Measurements from ENCODE around the gene CEP104. TPM values are rescaled to one million over a fixed set of nuclear protein-coding genes. Genes with fewer than 3 reads are reported as not detected.

The CEP104 gene
- polyA plus RNA-seq, 1 of the 3 experiments (the other 2 are of a cell fraction) = 19.2 TPM

- Histone ChIP-seq H3K4me1 (ENCODE audit: control insufficient read depth in 1 of 2, insufficient read depth in 2 of 2, low read depth in 1 of 2, low read length in 1 of 2) (no peaks in the 10 kb centered on the region), H3K9ac (no peak overlapping the region), H3K4me3 (ENCODE audit: low read depth in 2 of 2, low read length in 1 of 2) (no peak overlapping the region), H3K9me2 (no peaks in the 10 kb centered on the region), H3K36me3 (replicated peaks in 1 of 2; ENCODE audit: control insufficient read depth in 1 of 2, insufficient read depth in 2 of 2, low read length in 1 of 2) (peaks cover 3 to 38% of the 10 kb centered on the region in 2 experiments), H3K4me2 (no peak overlapping the region), H3F3A (replicated peaks; ENCODE audit: insufficient read depth) (no peaks in the 10 kb centered on the region), H3K27me3 (ENCODE audit: insufficient read depth) (no peaks in the 10 kb centered on the region), H3K79me2 (ENCODE audit: insufficient read depth) (peaks cover 23% of the 10 kb centered on the region), H4K20me1 (ENCODE audit: insufficient read depth) (no peaks in the 10 kb centered on the region), H3K27ac (ENCODE audit: low read depth in 2 of 2, low read length in 1 of 2) (no peak overlapping the region), H2AFZ (ENCODE audit: low read depth) (no peak overlapping the region), H3K9me3 (no peaks in the 10 kb centered on the region)
- ChIA-PET POLR2A (no interaction called here), CTCF (no interaction called here)
- WGBS (ENCODE audit: low lambda C conversion rate) = 95% methylated on average over 14 of the region's 14 CpGs
- DNase-seq = no peak
- TF ChIP-seq CHD2 (IDR thresholded peaks at IDR 0.05; ENCODE audit: low read length, partially characterized antibody) (no peak), TEAD4 (IDR thresholded peaks at IDR 0.05; ENCODE audit: borderline replicate concordance, insufficient read depth) (no peak), GABPA (IDR thresholded peaks at IDR 0.05; ENCODE audit: low read depth) (no peak), FOSL2 (IDR thresholded peaks at IDR 0.05; ENCODE audit: borderline replicate concordance, low read depth) (no peak), RXRA (IDR thresholded peaks at IDR 0.05; ENCODE audit: borderline replicate concordance, low read depth) (no peak), RAD21 (IDR thresholded peaks at IDR 0.05; ENCODE audit: low read length) (no peak), GATA2 (CRISPR knock-in tag; IDR thresholded peaks at IDR 0.05) (no peak), MXI1 (IDR thresholded peaks at IDR 0.05; ENCODE audit: low read depth, low read length) (no peak), EP300 (IDR thresholded peaks at IDR 0.05; ENCODE audit: borderline replicate concordance in 1 of 2, low read depth in 1 of 2, low read length in 1 of 2) (no peak), EZH2phosphoT487 (IDR thresholded peaks at IDR 0.05; ENCODE audit: borderline replicate concordance, low read depth) (no peak), SIN3A (IDR thresholded peaks at IDR 0.05; ENCODE audit: borderline replicate concordance, low read depth, low read length) (no peak), PBX3 (IDR thresholded peaks at IDR 0.05) (no peak), RCOR1 (IDR thresholded peaks at IDR 0.05; ENCODE audit: low read length) (no peak), FOXM1 (IDR thresholded peaks at IDR 0.05; ENCODE audit: low read depth) (no peak)
- TF ChIP-seq, protein P1, sequence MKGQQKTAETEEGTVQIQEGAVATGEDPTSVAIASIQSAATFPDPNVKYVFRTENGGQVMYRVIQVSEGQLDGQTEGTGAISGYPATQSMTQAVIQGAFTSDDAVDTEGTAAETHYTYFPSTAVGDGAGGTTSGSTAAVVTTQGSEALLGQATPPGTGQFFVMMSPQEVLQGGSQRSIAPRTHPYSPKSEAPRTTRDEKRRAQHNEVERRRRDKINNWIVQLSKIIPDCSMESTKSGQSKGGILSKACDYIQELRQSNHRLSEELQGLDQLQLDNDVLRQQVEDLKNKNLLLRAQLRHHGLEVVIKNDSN (IDR thresholded peaks at IDR 0.05; ENCODE audit: borderline replicate concordance, low read depth) = no peak
Observed at GRCh38 chr1:3889936-3890335, 32.9 kb upstream of the CEP104 start.

DNA sequence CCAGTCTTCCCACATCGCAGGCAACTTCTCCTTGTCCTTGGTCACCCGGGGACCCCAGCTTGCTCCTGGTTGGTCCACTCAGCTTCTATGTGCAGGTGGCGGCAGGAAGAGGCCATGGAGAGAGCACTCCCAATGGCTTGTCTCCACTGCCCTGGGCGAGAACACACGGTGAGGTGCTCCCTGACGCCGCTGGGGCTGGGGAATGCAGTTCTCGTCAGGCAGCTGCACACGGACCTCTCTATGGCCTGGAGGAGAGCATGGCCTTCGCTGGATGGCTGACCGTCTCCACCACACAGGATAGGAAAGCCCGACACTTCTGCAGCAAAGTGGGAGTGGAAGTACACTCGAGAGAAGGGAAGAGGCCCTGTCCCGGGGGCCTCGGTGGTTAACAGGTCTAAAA, 31.3 kb upstream of the CEP104 start:
- Histone ChIP-seq H3K79me2 (ENCODE audit: insufficient read depth) (peaks cover 8% of the 10 kb centered on the region; the same call in 1 of the 2 replicates), H4K20me1 (ENCODE audit: insufficient read depth) (no peaks in the 10 kb centered on the region), H3K36me3 (replicated peaks in 1 of 2; ENCODE audit: control insufficient read depth in 1 of 2, insufficient read depth in 2 of 2, low read length in 1 of 2) (peaks cover 3 to 39% of the 10 kb centered on the region in 2 experiments), H3K4me2 (no peak overlapping the region), H3K9me3 (no peaks in the 10 kb centered on the region), H3K27me3 (ENCODE audit: insufficient read depth) (no peaks in the 10 kb centered on the region), H3K4me1 (ENCODE audit: control insufficient read depth in 1 of 2, insufficient read depth in 2 of 2, low read depth in 1 of 2, low read length in 1 of 2) (no peaks in the 10 kb centered on the region), H3K27ac (ENCODE audit: low read depth in 2 of 2, low read length in 1 of 2) (no peak overlapping the region), H3F3A (replicated peaks; ENCODE audit: insufficient read depth) (no peaks in the 10 kb centered on the region), H3K4me3 (ENCODE audit: low read depth in 2 of 2, low read length in 1 of 2) (no peak overlapping the region), H3K9me2 (no peaks in the 10 kb centered on the region), H2AFZ (ENCODE audit: low read depth) (no peak overlapping the region), H3K9ac (no peak overlapping the region)
- 95% methylated on average over 6 of the region's 15 CpGs for WGBS (ENCODE audit: low lambda C conversion rate)
- TF ChIP-seq RCOR1 (IDR thresholded peaks at IDR 0.05; ENCODE audit: low read length) (no peak), USF2 (IDR thresholded peaks at IDR 0.05; ENCODE audit: borderline replicate concordance, low read depth, low read length) (no peak), EZH2phosphoT487 (IDR thresholded peaks at IDR 0.05; ENCODE audit: borderline replicate concordance, low read depth) (no peak), IRF3 (IDR thresholded peaks at IDR 0.05; ENCODE audit: low read depth, low read length) (no peak)
- DNase-seq = no peak
- ChIA-PET POLR2A (interaction anchor here (0.7 kb wide), 1 partner anchor 410 kb away, joined by 3 read pairs; no protein-coding TSS in a partner anchor), CTCF (no interaction called here)

All from SK-N-SH (cell line).